ENCODE results near the gene NFU1.

Gene NFU1

GRCh38 chr2:69481421-69481820 lies 44.2 kb upstream of the NFU1 start:
- 93% methylated on average over 1 of the region's 1 CpG for WGBS
- H4K91ac ChIP-seq (ENCODE audit: low read length), result no peak overlapping the region
- no peaks in the 10 kb centered on the region for H3K27me3 ChIP-seq (ENCODE audit: control insufficient read depth in 1 of 2, insufficient read depth in 1 of 2, low read length in 2 of 2)
- no peak overlapping the region for H3K4me2 ChIP-seq (ENCODE audit: low read length, poor library complexity, severe bottlenecking)
- H2AFZ ChIP-seq (ENCODE audit: low read depth, low read length), result no peak overlapping the region
- H2BK15ac ChIP-seq (ENCODE audit: low read depth, poor library complexity, severe bottlenecking), result no peak overlapping the region
- H2BK120ac ChIP-seq (ENCODE audit: low read depth, low read length), result no peak overlapping the region
- peaks cover 20% of the 10 kb centered on the region for H3K79me1 ChIP-seq (replicated peaks; ENCODE audit: low read length, poor library complexity, severe bottlenecking)
- H2BK5ac ChIP-seq (ENCODE audit: low read depth, low read length, poor library complexity, severe bottlenecking), result no peak overlapping the region
- H3K18ac ChIP-seq (ENCODE audit: low read depth in 1 of 2, low read length in 2 of 2), result no peak overlapping the region
- H3K9me3 ChIP-seq (ENCODE audit: control insufficient read depth, low read length), result no peaks in the 10 kb centered on the region
- no peak overlapping the region for H2AK5ac ChIP-seq (ENCODE audit: low read length, severe bottlenecking)
- H3K4me1 ChIP-seq (ENCODE audit: control insufficient read depth, insufficient read depth, low read depth, low read length), result peaks cover 8% of the 10 kb centered on the region
- no peak overlapping the region for H3K14ac ChIP-seq (ENCODE audit: low read length in 2 of 2)
- peaks cover 15 to 78% of the 10 kb centered on the region in 2 experiments for H3K36me3 ChIP-seq (ENCODE audit: control insufficient read depth in 1 of 2, insufficient read depth in 2 of 2, low read depth in 1 of 2, low read length in 2 of 2)
- H3K23ac ChIP-seq (ENCODE audit: low read length in 2 of 2), result no peak overlapping the region
- no peak overlapping the region for H2BK12ac ChIP-seq (ENCODE audit: low read length in 2 of 2)
- no peak for DNase-seq
- no peak overlapping the region for H3K4me3 ChIP-seq (ENCODE audit: insufficient read depth in 1 of 2, low read depth in 1 of 2, low read length in 2 of 2)
- H4K8ac ChIP-seq (ENCODE audit: low read length), result no peak overlapping the region
- H3K9ac ChIP-seq (ENCODE audit: low read length), result no peak overlapping the region
- H3K4ac ChIP-seq (ENCODE audit: low read depth in 1 of 2, low read length in 2 of 2), result no peak overlapping the region
- H3K27ac ChIP-seq (ENCODE audit: low read length, poor library complexity, severe bottlenecking), result no peak overlapping the region

GRCh38 chr2:69477627-69478026 lies 40.4 kb upstream of the NFU1 start:
- H3K14ac ChIP-seq (ENCODE audit: low read length in 2 of 2), result no peak overlapping the region
- H2AK5ac ChIP-seq (ENCODE audit: low read length, severe bottlenecking), result no peak overlapping the region
- H3K23ac ChIP-seq (ENCODE audit: low read length in 2 of 2), result no peak overlapping the region
- no peak overlapping the region for H3K4me3 ChIP-seq (ENCODE audit: insufficient read depth in 1 of 2, low read depth in 1 of 2, low read length in 2 of 2)
- H3K27me3 ChIP-seq (ENCODE audit: control insufficient read depth in 1 of 2, insufficient read depth in 1 of 2, low read length in 2 of 2), result no peaks in the 10 kb centered on the region
- no peak overlapping the region for H3K9ac ChIP-seq (ENCODE audit: low read length)
- peaks cover 18% of the 10 kb centered on the region for H3K79me1 ChIP-seq (replicated peaks; ENCODE audit: low read length, poor library complexity, severe bottlenecking)
- no peak overlapping the region for H3K4ac ChIP-seq (ENCODE audit: low read depth in 1 of 2, low read length in 2 of 2)
- DNase-seq, result no peak
- H4K91ac ChIP-seq (ENCODE audit: low read length), result no peak overlapping the region
- H2BK15ac ChIP-seq (ENCODE audit: low read depth, poor library complexity, severe bottlenecking), result no peak overlapping the region
- H3K27ac ChIP-seq (ENCODE audit: low read length, poor library complexity, severe bottlenecking), result no peak overlapping the region
- H3K9me3 ChIP-seq (ENCODE audit: control insufficient read depth, low read length), result no peaks in the 10 kb centered on the region
- H2BK12ac ChIP-seq (ENCODE audit: low read length in 2 of 2), result no peak overlapping the region
- no peak overlapping the region for H3K4me2 ChIP-seq (ENCODE audit: low read length, poor library complexity, severe bottlenecking)
- WGBS, result 100% methylated on average over 1 of the region's 1 CpG
- peaks cover 6% of the 10 kb centered on the region for H3K4me1 ChIP-seq (ENCODE audit: control insufficient read depth, insufficient read depth, low read depth, low read length)
- no peak overlapping the region for H3K18ac ChIP-seq (ENCODE audit: low read depth in 1 of 2, low read length in 2 of 2)
- H3K36me3 ChIP-seq (ENCODE audit: control insufficient read depth in 1 of 2, insufficient read depth in 2 of 2, low read depth in 1 of 2, low read length in 2 of 2), result peaks cover 15 to 79% of the 10 kb centered on the region in 2 experiments
- no peak overlapping the region for H2BK120ac ChIP-seq (ENCODE audit: low read depth, low read length)
- H4K8ac ChIP-seq (ENCODE audit: low read length), result no peak overlapping the region
- no peak overlapping the region for H2BK5ac ChIP-seq (ENCODE audit: low read depth, low read length, poor library complexity, severe bottlenecking)
- no peak overlapping the region for H2AFZ ChIP-seq (ENCODE audit: low read depth, low read length)

GRCh38 chr2:69474688-69475087 lies 37.5 kb upstream of the NFU1 start:
- no peak overlapping the region for H2AK5ac ChIP-seq (ENCODE audit: low read length, severe bottlenecking)
- H3K4me3 ChIP-seq (ENCODE audit: insufficient read depth in 1 of 2, low read depth in 1 of 2, low read length in 2 of 2), result no peak overlapping the region
- H3K9ac ChIP-seq (ENCODE audit: low read length), result no peak overlapping the region
- peaks cover 7 to 70% of the 10 kb centered on the region in 2 experiments for H3K36me3 ChIP-seq (ENCODE audit: control insufficient read depth in 1 of 2, insufficient read depth in 2 of 2, low read depth in 1 of 2, low read length in 2 of 2)
- no peak overlapping the region for H2AFZ ChIP-seq (ENCODE audit: low read depth, low read length)
- WGBS, result 70% methylated on average over 1 of the region's 2 CpGs
- H4K91ac ChIP-seq (ENCODE audit: low read length), result no peak overlapping the region
- no peak overlapping the region for H3K18ac ChIP-seq (ENCODE audit: low read depth in 1 of 2, low read length in 2 of 2)
- H3K14ac ChIP-seq (ENCODE audit: low read length in 2 of 2), result no peak overlapping the region
- H2BK15ac ChIP-seq (ENCODE audit: low read depth, poor library complexity, severe bottlenecking), result no peak overlapping the region
- H4K8ac ChIP-seq (ENCODE audit: low read length), result no peak overlapping the region
- H2BK12ac ChIP-seq (ENCODE audit: low read length in 2 of 2), result no peak overlapping the region
- H2BK5ac ChIP-seq (ENCODE audit: low read depth, low read length, poor library complexity, severe bottlenecking), result no peak overlapping the region
- H3K4me2 ChIP-seq (ENCODE audit: low read length, poor library complexity, severe bottlenecking), result no peak overlapping the region
- no peaks in the 10 kb centered on the region for H3K9me3 ChIP-seq (ENCODE audit: control insufficient read depth, low read length)
- DNase-seq, result no peak
- no peaks in the 10 kb centered on the region for H3K4me1 ChIP-seq (ENCODE audit: control insufficient read depth, insufficient read depth, low read depth, low read length)
- no peak overlapping the region for H3K27ac ChIP-seq (ENCODE audit: low read length, poor library complexity, severe bottlenecking)
- H3K27me3 ChIP-seq (ENCODE audit: control insufficient read depth in 1 of 2, insufficient read depth in 1 of 2, low read length in 2 of 2), result no peaks in the 10 kb centered on the region
- peaks cover 11% of the 10 kb centered on the region for H3K79me1 ChIP-seq (replicated peaks; ENCODE audit: low read length, poor library complexity, severe bottlenecking)
- no peak overlapping the region for H2BK120ac ChIP-seq (ENCODE audit: low read depth, low read length)
- H3K23ac ChIP-seq (ENCODE audit: low read length in 2 of 2), result no peak overlapping the region
- no peak overlapping the region for H3K4ac ChIP-seq (ENCODE audit: low read depth in 1 of 2, low read length in 2 of 2)

- H3K18ac ChIP-seq (ENCODE audit: low read depth in 1 of 2, low read length in 2 of 2), result no peak overlapping the region
- DNase-seq, result no peak
- no peaks in the 10 kb centered on the region for H3K27me3 ChIP-seq (ENCODE audit: control insufficient read depth in 1 of 2, insufficient read depth in 1 of 2, low read length in 2 of 2)
- H2AFZ ChIP-seq (ENCODE audit: low read depth, low read length), result no peak overlapping the region
- no peak overlapping the region for H2AK5ac ChIP-seq (ENCODE audit: low read length, severe bottlenecking)
- no peak overlapping the region for H3K27ac ChIP-seq (ENCODE audit: low read length, poor library complexity, severe bottlenecking)
- no peak overlapping the region for H3K4ac ChIP-seq (ENCODE audit: low read depth in 1 of 2, low read length in 2 of 2)
- peaks cover 5 to 49% of the 10 kb centered on the region in 2 experiments for H3K36me3 ChIP-seq (ENCODE audit: control insufficient read depth in 1 of 2, insufficient read depth in 2 of 2, low read depth in 1 of 2, low read length in 2 of 2)
- H2BK120ac ChIP-seq (ENCODE audit: low read depth, low read length), result no peak overlapping the region
- H2BK15ac ChIP-seq (ENCODE audit: low read depth, poor library complexity, severe bottlenecking), result no peak overlapping the region
- WGBS, result no CpG with 5 or more reads among the region's 2 CpGs
- H3K9me3 ChIP-seq (ENCODE audit: control insufficient read depth, low read length), result no peaks in the 10 kb centered on the region
- no peaks in the 10 kb centered on the region for H3K4me1 ChIP-seq (ENCODE audit: control insufficient read depth, insufficient read depth, low read depth, low read length)
- no peak overlapping the region for H3K23ac ChIP-seq (ENCODE audit: low read length in 2 of 2)
- peaks cover 11% of the 10 kb centered on the region for H3K79me1 ChIP-seq (replicated peaks; ENCODE audit: low read length, poor library complexity, severe bottlenecking)
- no peak overlapping the region for H2BK5ac ChIP-seq (ENCODE audit: low read depth, low read length, poor library complexity, severe bottlenecking)
- no peak overlapping the region for H3K4me2 ChIP-seq (ENCODE audit: low read length, poor library complexity, severe bottlenecking)
- H3K4me3 ChIP-seq (ENCODE audit: insufficient read depth in 1 of 2, low read depth in 1 of 2, low read length in 2 of 2), result no peak overlapping the region
- H3K9ac ChIP-seq (ENCODE audit: low read length), result no peak overlapping the region
- no peak overlapping the region for H2BK12ac ChIP-seq (ENCODE audit: low read length in 2 of 2)
- no peak overlapping the region for H4K91ac ChIP-seq (ENCODE audit: low read length)
- no peak overlapping the region for H3K14ac ChIP-seq (ENCODE audit: low read length in 2 of 2)
- H4K8ac ChIP-seq (ENCODE audit: low read length), result no peak overlapping the region
Observed at GRCh38 chr2:69471793-69472192, 34.6 kb upstream of the NFU1 start.

All from mesenchymal stem cell (in vitro differentiated cells and primary cell).